ENCODE measurements around the gene SFRP5.

Gene SFRP5

DNA sequence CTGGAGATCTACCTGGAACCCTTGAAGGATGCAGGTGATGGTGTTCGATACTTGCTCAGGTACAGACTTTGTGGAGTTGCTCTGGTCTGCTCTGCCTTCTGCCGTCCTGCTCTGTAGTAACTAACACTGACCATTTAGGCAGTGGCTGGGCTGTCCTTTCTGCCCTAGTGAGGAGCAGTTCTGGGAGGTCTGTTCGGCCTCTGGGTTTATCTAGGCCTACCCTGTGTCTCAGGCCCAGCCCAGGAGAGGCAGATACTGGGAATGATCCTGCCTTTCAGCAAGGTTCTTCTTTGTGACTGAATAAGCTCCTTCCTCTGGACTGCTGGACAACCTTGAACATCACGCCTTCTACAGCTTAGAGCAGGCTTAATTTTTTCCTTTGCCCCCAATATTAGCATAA lies 33.2 kb downstream of the SFRP5 start:
- DNase-seq (ENCODE audit: low read depth), result no peak
- TF ChIP-seq, protein P1, sequence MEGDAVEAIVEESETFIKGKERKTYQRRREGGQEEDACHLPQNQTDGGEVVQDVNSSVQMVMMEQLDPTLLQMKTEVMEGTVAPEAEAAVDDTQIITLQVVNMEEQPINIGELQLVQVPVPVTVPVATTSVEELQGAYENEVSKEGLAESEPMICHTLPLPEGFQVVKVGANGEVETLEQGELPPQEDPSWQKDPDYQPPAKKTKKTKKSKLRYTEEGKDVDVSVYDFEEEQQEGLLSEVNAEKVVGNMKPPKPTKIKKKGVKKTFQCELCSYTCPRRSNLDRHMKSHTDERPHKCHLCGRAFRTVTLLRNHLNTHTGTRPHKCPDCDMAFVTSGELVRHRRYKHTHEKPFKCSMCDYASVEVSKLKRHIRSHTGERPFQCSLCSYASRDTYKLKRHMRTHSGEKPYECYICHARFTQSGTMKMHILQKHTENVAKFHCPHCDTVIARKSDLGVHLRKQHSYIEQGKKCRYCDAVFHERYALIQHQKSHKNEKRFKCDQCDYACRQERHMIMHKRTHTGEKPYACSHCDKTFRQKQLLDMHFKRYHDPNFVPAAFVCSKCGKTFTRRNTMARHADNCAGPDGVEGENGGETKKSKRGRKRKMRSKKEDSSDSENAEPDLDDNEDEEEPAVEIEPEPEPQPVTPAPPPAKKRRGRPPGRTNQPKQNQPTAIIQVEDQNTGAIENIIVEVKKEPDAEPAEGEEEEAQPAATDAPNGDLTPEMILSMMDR (IDR thresholded peaks at IDR 0.05; ENCODE audit: control insufficient read depth, extremely low read depth, insufficient read depth), result no peak
- H3K4me3 ChIP-seq (ENCODE audit: low read depth, low read length), result no peak overlapping the region

DNA sequence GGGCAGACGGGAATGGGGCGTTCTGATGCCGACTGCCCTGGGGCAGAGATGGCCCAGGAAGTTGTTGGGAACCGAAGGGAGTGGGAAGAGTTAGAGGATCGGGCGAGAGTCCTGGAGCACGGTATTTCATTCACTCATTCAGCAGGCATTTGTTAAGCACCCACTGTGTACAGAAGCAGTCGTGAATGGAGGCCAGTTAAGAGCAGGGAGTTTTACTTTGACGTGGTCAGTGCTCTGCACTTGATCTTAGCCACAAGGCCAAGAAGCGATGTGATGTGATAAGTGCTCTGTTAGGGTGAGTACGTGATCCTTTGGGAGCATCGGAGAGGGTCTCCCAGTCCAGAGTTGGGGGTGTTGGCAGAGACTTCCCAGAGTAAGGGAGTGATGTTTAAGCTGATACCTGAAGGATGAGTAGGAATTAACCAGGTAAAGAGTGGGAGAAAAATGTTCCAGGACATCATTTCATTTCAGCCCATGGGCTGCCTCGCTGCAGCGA lies 34.0 kb downstream of the SFRP5 start:
- DNase-seq (ENCODE audit: low read depth), result no peak
- peak overlapping the region; percentile 85 for H3K4me3 ChIP-seq (ENCODE audit: low read depth, low read length)
- TF ChIP-seq, protein P1 (IDR thresholded peaks at IDR 0.05; ENCODE audit: control insufficient read depth, extremely low read depth, insufficient read depth), result no peak

DNA sequence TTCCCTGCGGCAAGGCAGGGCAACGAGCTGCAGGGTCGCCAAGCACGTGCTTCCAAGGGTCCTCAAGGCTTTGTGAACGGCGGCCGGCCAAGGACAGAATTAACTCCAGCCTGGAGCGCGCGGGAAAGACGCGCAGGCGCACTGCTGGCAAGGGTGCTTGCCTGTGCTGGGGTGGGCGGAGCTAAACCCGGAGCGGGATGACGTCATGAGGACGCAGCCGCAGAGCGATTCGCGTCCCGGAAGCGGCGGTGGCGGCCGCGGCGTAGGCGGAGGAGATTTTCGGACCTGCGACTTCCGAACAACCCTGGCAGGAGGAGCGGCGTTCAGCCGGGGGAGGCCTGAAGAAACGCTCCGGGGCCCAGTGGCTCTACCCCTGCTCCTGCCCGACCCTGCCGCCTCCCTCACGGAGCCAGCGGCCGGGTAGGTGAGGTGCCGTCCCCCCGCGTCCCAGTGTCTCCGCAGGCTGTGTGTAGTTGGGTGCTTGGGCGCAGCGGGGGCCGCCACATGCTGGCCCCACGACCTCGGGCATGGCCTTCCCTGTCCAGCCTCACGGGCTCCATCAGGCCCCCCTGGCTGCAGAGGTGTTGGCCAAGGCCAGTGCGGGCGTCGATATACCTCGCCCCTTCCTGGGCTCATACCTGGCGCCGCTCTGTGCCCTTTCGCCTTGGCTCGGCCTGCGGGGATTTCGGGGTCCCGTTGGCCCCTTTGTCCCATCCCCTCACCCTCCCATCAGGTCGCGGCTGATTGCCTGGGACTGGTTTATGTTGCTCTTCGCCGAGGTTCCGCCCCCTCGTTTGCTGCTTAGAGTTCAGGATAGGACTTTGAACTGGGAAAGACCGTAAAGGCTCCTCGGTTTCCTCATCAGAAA lies 34.7 kb downstream of the SFRP5 start, which contains the start of gene ZFYVE27:
ZFYVE27 (plus strand) TSS at position 227 of the 868 bp plus-strand sequence. CDS start 1,350 bp downstream, outside the sequence.
- H3K4me3 ChIP-seq (ENCODE audit: low read depth, low read length), result peak within 1 kb of the TSS; percentile 85
- TF ChIP-seq, protein P1 (IDR thresholded peaks at IDR 0.05; ENCODE audit: control insufficient read depth, extremely low read depth, insufficient read depth), result no peak
- DNase-seq (ENCODE audit: low read depth), result peak; percentile 76

DNA sequence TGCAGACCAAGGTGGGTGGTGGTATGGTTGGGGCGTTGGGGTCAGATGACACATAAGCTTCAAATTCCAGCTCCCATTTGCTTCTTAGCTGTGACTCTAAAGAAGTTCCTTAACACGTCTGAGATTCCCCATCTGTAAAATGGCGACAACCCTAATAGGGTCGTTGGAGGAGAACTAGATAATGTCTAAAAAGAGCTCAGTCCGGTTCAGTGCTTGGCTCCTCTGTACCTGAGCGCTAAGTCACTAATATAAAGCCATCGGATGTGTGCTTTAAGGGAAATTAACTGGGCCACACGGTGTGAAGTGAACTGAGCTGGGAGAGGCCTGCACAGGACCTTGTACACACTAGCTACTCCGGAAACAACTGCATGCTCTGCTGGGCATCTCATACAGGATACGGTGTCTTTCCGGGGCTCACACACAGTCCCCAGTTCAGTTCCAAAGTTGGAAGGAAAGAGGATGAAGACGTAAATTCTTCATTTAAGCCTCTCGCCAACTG lies 35.3 kb downstream of the SFRP5 start:
- no peak for DNase-seq (ENCODE audit: low read depth)
- TF ChIP-seq, protein P1 (IDR thresholded peaks at IDR 0.05; ENCODE audit: control insufficient read depth, extremely low read depth, insufficient read depth), result no peak
- H3K4me3 ChIP-seq (ENCODE audit: low read depth, low read length), result peak overlapping the region; percentile 85; the same call in 1 of the 2 replicates

DNA sequence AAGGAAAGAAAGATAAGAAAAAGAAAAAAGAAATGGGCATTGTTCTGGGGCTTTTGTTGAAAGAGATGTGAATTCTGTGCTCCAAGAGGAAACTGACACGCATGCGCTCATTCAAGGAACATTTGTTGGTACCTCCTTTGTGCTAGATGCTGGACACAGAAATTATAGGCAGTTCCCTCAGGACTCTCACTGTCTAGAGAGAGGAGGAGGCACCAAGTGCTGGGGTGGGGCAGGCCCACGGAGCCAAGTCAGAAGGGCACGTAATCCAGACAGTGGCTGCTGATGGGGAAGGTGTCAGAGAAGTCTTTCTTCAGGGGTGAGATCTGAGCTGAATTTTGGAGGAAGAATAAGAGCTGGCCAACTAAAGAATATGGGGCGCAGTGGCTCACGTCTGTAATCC lies 37.8 kb downstream of the SFRP5 start:
- DNase-seq (ENCODE audit: low read depth), result no peak
- TF ChIP-seq, protein P1 (IDR thresholded peaks at IDR 0.05; ENCODE audit: control insufficient read depth, extremely low read depth, insufficient read depth), result no peak
- no peak overlapping the region for H3K4me3 ChIP-seq (ENCODE audit: low read depth, low read length)

DNA sequence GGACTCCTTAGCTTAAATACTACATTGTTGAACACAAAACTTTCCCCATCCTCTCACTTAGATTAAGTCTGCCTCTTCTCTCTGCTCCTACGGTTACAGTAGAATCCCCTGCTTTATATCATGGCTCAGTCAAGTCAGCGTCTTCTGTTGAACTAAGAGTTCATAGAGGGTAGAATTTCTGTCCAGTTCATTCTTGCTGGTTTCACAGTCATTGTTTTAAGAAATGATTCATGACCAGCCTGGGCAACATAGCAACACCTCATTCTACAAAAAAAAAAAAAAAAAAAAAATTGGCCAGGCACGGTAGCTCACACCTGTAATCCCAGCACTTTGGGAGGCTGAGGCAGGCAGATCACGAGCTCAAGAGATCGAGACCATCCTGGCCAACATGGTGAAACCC lies 38.5 kb downstream of the SFRP5 start:
- no peak for DNase-seq (ENCODE audit: low read depth)
- TF ChIP-seq, protein P1 (IDR thresholded peaks at IDR 0.05; ENCODE audit: control insufficient read depth, extremely low read depth, insufficient read depth), result no peak
- no peak overlapping the region for H3K4me3 ChIP-seq (ENCODE audit: low read depth, low read length)

Data from LNCaP clone FGC (cell line).